Posterior cingulate gyrus (tissue), 11 donors: ENCODE results near the gene SMTNL2.

ENCODE experiments used
- DNase-seq, 10 donors: peaks; one replicate each; pipeline versions ENCODE4 v3.0.0 to v3.0.0-alpha.2; 2020 to 2021; ENCODE audit warnings: mixed read lengths in 3 of 10
- intact Hi-C: fragments of 100-400 bp; cut with DNase I; formaldehyde crosslinking; loops from one replicate; pipeline ENCODE4 v1.15.1; 2023

SMTNL2 gene

DNA sequence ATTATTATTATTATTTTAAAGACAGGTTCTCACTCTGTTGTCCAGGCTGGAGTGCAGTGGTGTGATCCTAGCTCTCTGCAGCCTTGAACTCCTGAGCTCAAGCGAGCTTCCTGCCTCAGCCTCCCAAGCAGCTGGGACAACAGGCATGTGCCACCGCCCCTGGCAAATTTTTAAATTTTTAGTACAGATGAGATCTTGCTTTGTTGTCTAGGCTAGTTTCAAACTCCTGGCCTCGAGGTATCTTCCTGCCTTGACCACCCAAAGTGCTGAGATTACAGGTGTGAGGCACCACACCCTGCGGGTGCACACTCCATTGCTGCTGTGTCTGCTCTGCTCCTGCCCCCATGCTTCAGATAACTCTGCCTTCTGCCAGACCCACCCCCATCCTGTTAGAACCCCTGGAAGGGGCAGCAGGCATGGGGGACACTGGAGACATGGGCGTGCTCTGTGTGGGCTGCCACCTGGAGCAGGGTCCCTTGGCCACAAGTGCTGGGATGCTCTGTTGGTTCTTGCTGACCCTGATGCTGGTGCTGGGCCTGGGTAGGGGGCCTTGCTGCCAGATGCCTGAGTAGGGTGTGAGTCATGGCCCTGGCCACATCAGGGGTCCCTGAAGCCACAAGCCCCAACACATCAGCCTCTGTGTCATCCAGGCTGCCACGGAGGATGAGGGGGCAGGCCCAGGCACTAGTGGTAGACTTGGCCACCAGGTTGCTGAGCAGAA lies 26.5 kb upstream of the SMTNL2 start:
- intact Hi-C loops = no loop called here
- DNase-seq = peak in 2 of 10 donors; percentile 24 to 55

DNA sequence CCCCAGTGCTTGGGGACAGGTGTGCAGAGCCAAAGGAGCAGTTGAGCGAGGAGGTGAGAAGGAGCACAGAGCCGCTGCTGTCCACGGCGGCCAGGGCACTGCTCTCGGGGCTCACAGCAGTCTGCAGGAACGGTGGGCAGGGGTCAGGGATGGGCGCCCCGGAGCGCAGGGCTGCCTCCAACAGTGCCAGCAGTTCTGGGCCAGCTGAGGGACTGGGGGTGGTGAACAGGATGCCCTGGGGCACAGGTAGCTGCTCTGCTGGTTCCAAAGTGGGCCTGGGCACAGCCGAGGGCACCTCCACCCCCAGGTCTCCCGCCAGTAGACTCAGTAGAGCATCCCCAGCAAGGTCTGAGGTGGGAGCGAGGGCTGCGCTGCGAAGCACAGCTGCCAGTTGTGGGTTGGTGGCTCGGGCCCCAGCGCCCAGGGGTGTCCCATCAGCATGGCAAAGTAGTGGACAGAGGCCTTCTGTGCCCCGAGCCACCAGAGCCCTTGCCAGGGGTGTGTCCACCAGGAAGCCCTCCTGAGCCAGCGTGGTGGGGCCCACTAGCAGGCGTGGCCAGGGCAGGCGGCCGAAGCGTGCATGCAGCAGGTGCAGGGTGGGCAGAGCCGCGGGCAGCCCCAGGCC lies 25.9 kb upstream of the SMTNL2 start:
- intact Hi-C loops = no loop called here
- peak in 3 of 10 donors; percentile 57 to 77 (median 75) for DNase-seq

DNA sequence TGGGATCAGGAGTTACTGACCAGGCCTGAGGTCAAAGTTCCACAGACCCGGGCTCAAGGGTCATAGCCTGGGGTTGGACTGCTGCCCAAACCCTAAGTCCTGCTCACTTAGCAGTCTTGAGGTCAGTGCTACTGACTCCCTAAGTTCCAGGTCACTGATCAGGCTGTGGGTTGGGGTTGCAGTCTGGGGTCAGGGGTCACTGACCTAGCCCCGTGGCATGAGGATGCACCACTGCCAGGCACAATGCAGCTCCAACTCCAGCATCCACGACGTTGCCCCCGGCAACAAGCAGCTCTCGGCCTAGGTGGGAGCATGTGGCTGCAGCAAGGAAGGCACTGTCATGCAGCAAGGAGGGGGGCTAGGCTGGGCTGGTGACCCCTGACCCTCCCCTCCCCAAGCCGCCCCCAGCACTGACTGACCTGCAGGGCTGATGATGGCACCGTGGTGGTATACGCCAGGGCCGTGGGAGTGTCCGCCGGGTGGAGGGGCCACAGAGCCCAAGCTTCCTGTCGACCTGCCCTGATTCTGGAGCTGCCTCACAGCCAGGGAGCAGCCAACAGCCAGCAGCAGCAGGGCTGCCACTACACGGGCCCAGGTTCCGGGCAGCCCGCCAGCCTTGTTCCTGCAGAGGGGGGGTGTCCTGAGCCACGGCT lies 25.1 kb upstream of the SMTNL2 start:
- peak in 3 of 10 donors; percentile 39 to 80 (median 71) for DNase-seq
- intact Hi-C loops = no loop called here

DNA sequence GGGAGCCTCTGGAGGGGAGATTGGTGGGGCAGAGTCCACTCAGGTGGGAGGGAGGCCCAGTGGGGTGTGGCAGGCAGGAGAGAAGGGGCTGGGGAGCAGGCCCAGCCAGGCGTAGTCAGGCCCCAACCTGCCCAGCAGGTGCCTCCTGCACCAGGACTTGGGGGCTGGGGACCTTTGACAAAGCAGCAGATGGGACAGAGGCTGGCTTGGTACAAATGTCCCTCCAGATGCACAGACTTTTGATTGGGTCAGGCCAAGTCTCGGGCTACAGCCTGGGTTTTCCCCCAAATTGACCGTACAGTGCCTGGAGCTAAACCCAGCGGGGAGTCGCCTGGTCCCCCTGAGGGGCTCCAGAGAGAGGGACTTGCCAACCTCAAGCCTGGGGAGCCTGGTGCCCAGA lies 24.4 kb upstream of the SMTNL2 start:
- intact Hi-C loops = no loop called here
- DNase-seq = peak in 2 of 10 donors; percentile 31 to 57

DNA sequence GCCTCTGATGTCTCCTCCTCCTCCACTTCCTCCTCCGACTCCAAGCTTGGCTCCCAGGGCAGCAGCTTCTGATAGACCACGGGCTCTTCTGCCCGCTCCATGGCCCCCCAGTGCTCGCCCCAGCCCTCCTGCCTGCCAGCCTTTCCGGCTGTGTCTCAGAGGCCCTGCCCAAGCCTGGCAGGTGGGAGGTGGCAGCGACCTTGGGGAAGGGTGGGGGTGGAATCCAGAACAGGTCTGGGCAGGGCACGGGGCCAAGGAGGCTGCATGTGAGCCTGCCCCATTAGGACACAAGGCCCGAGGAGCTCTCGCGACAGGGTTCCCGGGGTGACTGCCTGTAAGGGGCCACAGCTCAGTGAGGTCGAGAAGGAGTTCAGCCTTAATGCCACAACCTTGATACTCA lies 23.9 kb upstream of the SMTNL2 start, which contains the start of gene GGT6:
Gene GGT6 (minus strand): TSS at position 157 of the 400 bp plus-strand sequence. CDS start 56 bp downstream, at position 101.
- intact Hi-C loops = no loop called here
- DNase-seq = peak in 3 of 10 donors; percentile 24 to 54 (median 53)

DNA sequence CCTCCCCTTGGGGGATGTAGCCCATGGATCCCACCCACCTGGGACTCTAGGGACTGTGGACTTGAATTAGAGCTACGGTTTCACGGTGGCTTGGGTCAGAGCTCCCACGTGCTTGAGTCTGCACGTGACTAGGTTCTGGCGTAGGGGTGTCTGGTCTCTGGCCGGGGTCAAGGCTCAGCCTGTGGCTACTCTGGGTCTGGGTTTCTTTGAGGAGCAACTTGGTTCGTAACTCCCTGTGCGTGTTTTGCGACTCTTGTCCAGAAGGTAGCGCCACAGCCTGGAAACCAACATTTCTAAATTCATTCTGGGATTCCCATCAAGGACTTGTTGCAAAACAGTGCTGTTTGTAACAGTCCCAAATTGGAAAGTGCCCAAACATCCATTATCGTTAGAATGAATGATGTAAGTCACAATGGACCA lies 23.5 kb upstream of the SMTNL2 start:
- peak in 2 of 10 donors; percentile 32 to 73 for DNase-seq
- intact Hi-C loops = no loop called here

DNA sequence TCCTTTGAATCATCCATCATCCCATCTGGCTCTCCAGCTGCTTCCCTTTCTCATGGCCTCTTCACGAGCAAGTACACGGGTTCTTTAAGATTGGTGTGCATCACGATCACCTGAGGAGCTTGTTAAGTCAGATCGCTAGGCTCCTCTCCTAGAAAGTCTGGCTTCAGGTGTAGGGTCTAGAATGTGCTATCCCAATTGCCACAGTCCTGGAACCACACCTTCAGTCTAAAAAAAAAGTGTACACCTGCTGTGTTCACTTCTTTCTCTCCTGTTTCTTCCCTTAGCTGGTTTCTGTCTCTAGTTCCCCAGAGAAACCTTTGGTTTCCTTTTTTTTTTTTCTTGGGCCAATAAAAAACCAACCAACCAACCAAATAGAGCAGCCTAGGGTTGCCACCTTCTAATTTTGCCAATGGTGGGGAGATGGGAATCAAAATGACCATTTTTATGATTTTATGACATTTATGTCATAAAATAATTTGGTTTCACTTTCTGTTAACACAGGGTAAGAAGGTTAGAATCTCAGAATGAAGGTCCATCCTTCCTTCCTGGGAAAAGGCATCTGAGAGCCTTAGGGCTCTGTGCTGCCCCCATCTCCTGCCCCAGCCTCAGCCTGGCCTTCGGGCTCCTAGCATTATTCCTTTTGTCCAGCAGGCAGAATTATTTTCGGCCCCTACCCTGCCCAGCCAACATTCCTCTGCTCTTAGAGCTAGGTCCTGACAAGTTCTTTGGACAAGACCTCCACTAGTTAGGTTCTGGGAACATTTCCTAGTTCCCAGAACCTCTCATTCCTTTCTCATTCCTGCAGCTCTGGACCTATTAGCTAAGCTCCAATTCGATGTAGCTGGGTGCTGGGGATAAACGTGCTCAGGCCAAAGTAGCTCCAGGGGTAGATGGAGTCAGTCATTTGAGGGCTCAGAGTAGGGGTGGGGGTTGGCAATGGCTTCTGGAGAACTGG lies 22.0 kb upstream of the SMTNL2 start:
- intact Hi-C loops = no loop called here
- peak in 2 of 10 donors; percentile 10 to 17 for DNase-seq

DNA sequence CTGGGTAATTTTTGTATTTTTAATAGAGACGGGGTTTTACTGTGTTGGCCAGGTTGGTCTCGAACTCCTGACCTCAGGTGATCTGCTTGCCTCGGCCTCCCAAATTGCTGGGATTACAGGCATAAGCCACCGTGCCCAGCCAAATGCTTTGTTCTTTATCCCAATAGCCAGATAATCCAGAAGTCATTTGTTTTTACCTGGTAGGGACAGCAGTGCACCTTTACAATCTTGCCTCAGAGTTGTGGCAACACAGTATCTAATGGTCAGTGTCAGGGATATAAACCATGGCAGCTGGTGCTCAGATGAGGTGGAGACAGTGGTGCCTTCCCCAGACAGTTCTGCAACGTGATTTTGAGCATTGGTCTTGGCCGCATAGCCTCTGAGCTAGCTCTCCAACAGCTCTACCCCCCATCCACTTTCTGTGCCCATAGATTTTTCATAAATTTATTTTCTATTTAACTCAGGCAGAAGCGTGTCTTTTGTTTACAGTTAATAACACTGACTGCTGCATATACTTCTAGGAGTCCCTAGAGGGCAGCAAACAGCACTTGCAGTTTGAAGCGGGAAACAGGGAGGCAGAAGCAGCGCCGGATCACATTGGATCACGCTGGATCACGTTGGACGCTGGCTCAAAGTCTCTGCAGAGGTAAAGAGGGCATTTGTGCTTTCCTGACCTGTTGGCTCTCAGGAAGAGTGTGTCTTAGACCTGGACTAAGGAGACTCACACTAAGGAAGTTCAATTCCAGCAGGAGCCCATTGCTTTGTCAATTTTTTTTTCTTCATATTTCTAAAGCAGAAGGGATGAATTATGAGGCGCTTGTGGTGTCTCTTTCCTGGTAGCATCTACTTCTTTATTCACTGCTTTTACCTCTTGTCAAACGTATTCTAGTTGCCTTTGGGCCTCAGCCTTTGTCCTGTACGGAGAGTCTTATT lies 18.9 kb upstream of the SMTNL2 start:
- DNase-seq = peak in 9 of 10 donors; percentile 56 to 94 (median 69)
- intact Hi-C loops = loop anchor here (2.0 kb wide), 1 partner anchor 61 kb away; no protein-coding TSS in a partner anchor

DNA sequence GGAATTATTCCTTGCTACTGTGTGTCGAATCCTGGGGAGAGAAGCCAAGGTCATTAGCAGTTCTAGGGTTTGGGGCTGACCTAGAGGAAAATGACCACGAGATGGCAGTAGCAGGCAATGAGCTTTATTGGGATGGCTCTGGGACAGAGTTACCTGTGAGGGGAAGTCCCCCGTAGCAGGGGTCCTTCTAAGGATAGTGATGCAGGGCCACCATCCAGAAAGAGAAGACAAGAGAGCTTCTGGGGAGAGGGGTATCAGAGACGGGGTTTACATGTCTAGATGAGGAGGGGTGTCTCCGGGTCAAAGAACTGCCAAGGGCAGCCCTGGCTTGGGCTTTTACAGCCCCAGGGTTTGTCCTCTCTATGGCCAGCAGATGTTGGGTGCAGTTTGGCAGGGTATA lies 17.5 kb upstream of the SMTNL2 start:
- peak in 4 of 10 donors; percentile 48 to 58 (median 49) for DNase-seq
- intact Hi-C loops = loop anchor here (2.0 kb wide), 1 partner anchor 60 kb away; no protein-coding TSS in a partner anchor

DNA sequence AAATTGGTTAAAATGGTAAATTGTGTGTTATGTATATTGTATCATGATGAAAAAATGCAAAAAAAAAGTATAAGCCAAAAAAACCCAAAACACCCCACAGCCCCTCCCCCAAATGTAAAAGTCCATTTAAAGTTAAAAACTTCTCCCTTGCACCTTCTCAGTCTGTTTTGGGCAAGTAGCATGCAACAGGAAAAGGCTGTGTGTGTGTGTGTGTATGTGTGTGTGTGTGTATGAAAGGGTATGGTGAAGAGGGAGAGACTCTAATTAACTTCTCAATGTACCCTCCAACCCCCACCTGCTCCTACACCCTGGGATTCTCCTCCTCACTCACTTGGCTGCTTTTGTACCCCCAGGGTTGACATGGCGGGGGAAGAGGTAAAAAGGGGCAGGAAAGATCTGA lies 14.7 kb upstream of the SMTNL2 start:
- intact Hi-C loops = no loop called here
- no peak for DNase-seq

DNA sequence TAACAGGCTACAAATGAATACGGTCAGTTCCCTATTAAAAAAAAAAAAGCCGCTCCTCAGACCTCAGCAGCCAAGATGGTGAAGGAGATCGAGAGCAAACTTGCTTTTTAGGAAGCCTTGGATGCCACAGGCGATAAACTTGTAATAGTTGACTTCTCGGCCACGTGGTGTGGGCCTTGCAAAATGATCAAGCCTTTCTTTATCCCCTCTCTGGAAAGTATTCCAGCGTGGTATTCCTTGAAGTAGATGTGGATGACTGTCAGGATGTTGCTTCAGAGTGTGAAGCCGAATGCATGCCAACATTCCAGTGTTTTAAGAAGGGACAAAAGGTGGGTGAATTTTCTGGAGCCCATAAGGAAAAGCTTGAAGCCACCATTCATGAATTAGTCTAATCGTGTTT lies 12.2 kb upstream of the SMTNL2 start:
- intact Hi-C loops = loop anchor here (10.0 kb wide), 1 partner anchor 123 kb away; no protein-coding TSS in a partner anchor
- no peak for DNase-seq

DNA sequence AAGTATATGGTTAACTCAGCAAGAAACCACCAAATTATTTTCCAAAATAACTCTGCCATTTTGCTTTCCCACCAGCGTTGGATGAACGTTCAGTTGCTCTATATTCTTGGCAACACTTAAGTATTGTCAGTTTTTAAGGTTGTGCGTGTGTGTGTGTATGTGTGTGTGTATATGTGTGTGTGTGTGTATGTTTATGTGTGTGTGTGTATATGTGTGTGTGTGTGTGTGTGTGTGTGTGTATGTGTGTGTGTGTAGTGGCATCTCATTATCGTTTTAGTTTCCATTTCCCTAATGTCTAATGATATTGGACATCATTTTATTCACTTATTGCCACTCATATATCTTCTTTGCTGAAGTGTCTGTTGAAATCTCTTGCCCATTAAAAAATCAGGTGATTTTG lies 11.2 kb upstream of the SMTNL2 start:
- intact Hi-C loops = loop anchor here (10.0 kb wide), 1 partner anchor 122 kb away; no protein-coding TSS in a partner anchor

DNA sequence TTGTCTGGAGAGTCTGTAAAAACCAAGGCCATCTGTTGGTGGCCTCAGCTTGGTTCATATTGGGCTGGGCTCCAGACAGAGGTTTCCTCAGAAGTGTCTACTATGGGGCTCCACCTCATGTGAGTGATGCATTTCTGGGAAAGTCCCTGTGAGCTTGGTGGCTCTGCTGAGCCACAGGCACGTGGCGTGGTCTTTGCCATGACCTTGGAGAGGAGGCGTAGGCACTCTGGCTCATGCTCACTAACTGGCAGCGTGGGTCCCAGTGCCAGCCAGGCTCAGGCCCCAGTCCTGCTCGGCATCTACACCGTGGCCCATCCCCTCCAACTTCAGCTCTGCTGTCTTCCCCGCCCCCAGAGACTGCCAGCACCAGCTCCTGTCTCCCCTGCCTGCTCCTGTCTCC lies 10.7 kb upstream of the SMTNL2 start:
- peak in 1 of 10 donors; percentile 53 for DNase-seq

More for the DNA sequence above, 11.2 kb upstream of the SMTNL2 start:
- DNase-seq = no peak

DNA sequence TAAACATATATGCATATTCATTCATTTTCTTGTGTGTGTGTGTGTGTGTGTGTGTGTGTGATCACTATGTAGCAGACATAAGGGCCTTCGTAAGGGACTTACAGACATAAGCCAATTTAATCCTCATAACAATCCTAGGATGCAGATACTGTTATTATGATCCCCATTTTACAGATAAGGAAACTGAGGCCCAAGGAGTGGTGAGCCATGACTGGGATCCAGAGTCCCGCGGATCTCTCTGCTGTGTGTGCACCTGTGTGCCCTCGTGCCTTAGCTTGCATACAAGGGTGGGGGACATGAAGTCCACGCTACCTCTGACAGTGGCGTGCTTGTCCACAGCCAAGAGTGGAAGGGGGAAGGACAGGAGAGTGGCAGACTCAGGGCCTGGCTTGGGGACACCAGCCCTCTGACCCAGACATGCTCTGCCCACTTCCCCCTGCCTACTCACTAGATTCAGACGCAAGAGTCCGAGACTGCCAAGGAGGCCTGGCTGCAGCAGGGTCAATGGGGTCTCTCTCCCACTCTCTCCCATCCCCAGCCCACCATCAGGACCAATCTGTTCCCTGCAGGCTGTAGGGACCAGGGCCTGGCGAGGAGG lies 9.8 kb upstream of the SMTNL2 start:
- intact Hi-C loops = loop anchor here (10.0 kb wide), 1 partner anchor 120 kb away; no protein-coding TSS in a partner anchor

More for the DNA sequence above, 10.7 kb upstream of the SMTNL2 start:
- intact Hi-C loops = loop anchor here (10.0 kb wide), 1 partner anchor 121 kb away; no protein-coding TSS in a partner anchor

DNA sequence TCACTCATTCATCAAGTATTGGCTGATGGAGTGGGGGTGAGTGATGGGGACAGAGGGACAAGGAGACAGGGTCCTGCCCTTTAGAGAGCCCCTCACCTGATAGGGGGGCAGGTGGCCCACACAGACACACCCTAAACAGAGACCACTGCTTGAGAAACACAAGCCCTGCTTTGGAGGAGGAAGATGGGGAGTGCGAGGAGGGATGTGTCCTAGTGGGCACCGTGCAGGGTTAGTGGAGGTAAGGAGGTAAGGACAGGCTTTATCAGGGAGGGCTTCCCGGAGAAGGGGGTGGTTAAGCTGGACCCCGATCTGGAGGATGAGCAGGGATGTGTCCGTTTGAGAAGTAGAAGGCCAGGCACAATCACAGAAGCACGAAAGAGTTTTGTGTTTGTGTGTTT lies 8.2 kb upstream of the SMTNL2 start:
- intact Hi-C loops = loop anchor here (10.0 kb wide), 1 partner anchor 119 kb away; no protein-coding TSS in a partner anchor
- DNase-seq = no peak

More for the DNA sequence above, 9.8 kb upstream of the SMTNL2 start:
- DNase-seq = peak in 1 of 10 donors; percentile 31

DNA sequence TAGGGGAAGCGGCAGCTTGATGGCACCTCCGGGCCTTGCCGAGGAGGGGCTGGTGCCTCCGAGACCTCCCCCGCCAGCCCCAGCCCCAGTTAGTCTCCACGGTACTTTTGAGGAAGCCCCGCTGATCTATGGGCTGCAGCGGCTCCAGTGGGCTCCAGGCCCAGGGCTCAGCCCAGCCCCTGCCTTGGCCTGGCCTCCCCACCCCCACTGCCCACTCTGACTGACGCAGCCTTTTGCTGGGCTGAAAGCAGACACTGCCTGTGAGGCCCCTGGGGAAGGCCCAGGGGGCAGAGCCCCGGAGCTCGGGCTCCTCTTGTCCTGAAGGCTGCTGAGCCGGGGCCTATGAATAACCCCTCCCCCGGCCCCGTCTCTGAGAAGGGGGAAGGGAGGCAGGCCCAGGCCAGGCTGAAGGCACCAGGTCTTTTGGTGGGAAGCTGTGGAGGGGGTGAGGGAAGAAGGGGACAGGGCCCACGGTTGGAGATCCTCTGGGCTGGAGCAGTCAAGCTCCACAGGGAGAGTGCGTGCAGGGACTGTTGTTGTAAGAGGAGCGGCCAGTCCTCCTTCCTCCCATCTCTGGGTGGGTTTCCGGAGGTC lies 7.5 kb upstream of the SMTNL2 start:
- intact Hi-C loops = loop anchor here (10.0 kb wide), 1 partner anchor 118 kb away; no protein-coding TSS in a partner anchor
- DNase-seq = peak in 1 of 10 donors; percentile 37

DNA sequence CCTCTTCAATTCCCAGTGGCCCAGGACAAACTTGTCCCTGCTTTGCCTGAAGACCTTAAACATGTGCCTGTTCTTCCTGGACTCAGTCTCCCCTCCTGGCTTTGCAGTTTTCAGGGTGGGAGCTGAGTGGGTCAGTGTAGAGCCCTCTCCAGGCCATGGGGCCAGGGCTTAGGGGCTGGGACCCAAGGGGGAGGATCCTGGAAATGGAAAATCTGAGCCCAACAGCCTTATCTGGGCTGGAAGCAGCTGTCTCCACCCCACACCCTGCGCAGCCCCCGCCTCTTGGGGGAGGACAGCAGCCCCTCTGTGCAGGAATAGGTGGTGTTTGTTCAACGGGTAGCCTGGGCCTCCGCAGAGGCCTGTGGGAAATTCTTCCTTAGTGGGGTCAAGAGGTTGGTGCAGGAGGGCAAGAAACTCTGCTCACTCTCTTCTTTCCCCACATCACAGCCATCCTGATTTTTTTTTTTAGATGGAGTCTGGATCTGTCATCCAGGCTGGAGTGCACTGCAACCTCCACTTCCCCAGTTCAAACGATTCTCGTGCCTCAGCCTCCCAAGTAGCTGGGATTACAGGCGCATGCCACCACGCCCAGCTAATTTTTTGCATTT lies 6.8 kb upstream of the SMTNL2 start:
- DNase-seq = peak in 1 of 10 donors; percentile 16
- intact Hi-C loops = loop anchor here (10.0 kb wide), 1 partner anchor 117 kb away; no protein-coding TSS in a partner anchor
